Cardiac muscle cell (in vitro differentiated cells and primary cell): ENCODE data around the gene AFAP1L1. TPM values are rescaled to one million over a fixed set of nuclear protein-coding genes. Genes with fewer than 3 reads are reported as not detected.

Source experiments
- DNase-seq, 2 donors: peaks; one replicate each; pipeline versions ENCODE4 v3.0.0 to v3.0.0-alpha.2; 2010 to 2017; ENCODE audit warnings: low read depth in 1 of 2, low spot score in 1 of 2
- H3K27ac ChIP-seq: fragments of 200-600 bp; sonication (generic); 2 replicates; pipeline ENCODE4 v1.5.1; 2016
- H3K27me3 ChIP-seq: fragments of 200-600 bp; sonication (generic); 2 replicates; pipeline ENCODE4 v1.6.0; 2016; ENCODE audit warnings: control low read depth
- H3K36me3 ChIP-seq: fragments of 200-600 bp; sonication (generic); 2 replicates; pipeline ENCODE4 v1.5.1; 2016; ENCODE audit warnings: control low read depth
- H3K4me1 ChIP-seq: fragments of 200-600 bp; sonication (generic); 2 replicates; pipeline ENCODE4 v1.8.1; 2017; ENCODE audit warnings: low read depth, mild to moderate bottlenecking, mixed run types
- H3K4me3 ChIP-seq: fragments of 200-600 bp; sonication (generic); 2 replicates; pipeline ENCODE4 v1.5.1; 2016; ENCODE audit warnings: mild to moderate bottlenecking
- H3K9me3 ChIP-seq: fragments of 200-600 bp; sonication (generic); 2 replicates; pipeline ENCODE4 v1.5.1; 2017; ENCODE audit warnings: low read depth, mild to moderate bottlenecking, control low read depth
- CTCF ChIP-seq: IDR thresholded peaks from 2 replicates; pipeline ENCODE4 v1.5.1; 2012; ENCODE audit warnings: low read depth, mild to moderate bottlenecking, low read length
- polyA plus RNA-seq: library from polyadenylated mRNA; unstranded; fragments of >200 nt; fragmentation: Nextera tagmentation; extraction: Ambion mirVana; gene quantifications from 2 replicates; pipeline ENCODE4 v1.2.1, GENCODE V29; 2016
- total RNA-seq: library from RNA; depleted of rRNA; stranded (reverse); fragments of >200 nt; gene quantifications from 2 replicates; pipeline ENCODE4 v1.2.3, GENCODE V29; 2016

Gene AFAP1L1
- total and polyA plus RNA-seq, 2 experiments from 2014 or later = 24.0 to 39.3 TPM

GRCh38 chr5:149363358-149363757 lies 91.7 kb downstream of the AFAP1L1 start:
- Histone ChIP-seq H3K27me3 (peaks cover 15% of the 10 kb centered on the region), H3K4me1 (no peaks in the 10 kb centered on the region), H3K4me3 (no peak overlapping the region), H3K36me3 (no peaks in the 10 kb centered on the region), H3K27ac (no peak overlapping the region), H3K9me3 (no peaks in the 10 kb centered on the region)
- no peak for TF ChIP-seq CTCF
- DNase-seq = no peak

- H3K9me3 ChIP-seq = no peaks in the 10 kb centered on the region
- no peak for TF ChIP-seq CTCF
- DNase-seq = no peak
These were observed 92.3 kb downstream of the AFAP1L1 start for GRCh38 chr5:149363936-149364335.

GRCh38 chr5:149364719-149365118 lies 93.1 kb downstream of the AFAP1L1 start:
- Histone ChIP-seq H3K4me1 (no peaks in the 10 kb centered on the region), H3K27me3 (peaks cover 4% of the 10 kb centered on the region), H3K4me3 (no peak overlapping the region), H3K36me3 (no peaks in the 10 kb centered on the region), H3K9me3 (no peaks in the 10 kb centered on the region), H3K27ac (no peak overlapping the region)
- no peak for DNase-seq
- no peak for TF ChIP-seq CTCF

More at GRCh38 chr5:149363936-149364335, 92.3 kb downstream of the AFAP1L1 start:
- H3K27me3 ChIP-seq = peaks cover 11% of the 10 kb centered on the region
- no peaks in the 10 kb centered on the region for H3K4me1 ChIP-seq
- no peak overlapping the region for H3K4me3 ChIP-seq
- no peak overlapping the region for H3K27ac ChIP-seq
- no peaks in the 10 kb centered on the region for H3K36me3 ChIP-seq

GRCh38 chr5:149365418-149365817 lies 93.8 kb downstream of the AFAP1L1 start:
- no peaks in the 10 kb centered on the region for H3K9me3 ChIP-seq
- no peak overlapping the region for H3K27ac ChIP-seq
- no peak for DNase-seq
- no peak overlapping the region for H3K4me3 ChIP-seq
- no peaks in the 10 kb centered on the region for H3K27me3 ChIP-seq
- no peaks in the 10 kb centered on the region for H3K36me3 ChIP-seq
- TF ChIP-seq CTCF = no peak
- no peaks in the 10 kb centered on the region for H3K4me1 ChIP-seq

- TF ChIP-seq CTCF = no peak
- H3K27ac ChIP-seq = no peak overlapping the region
- DNase-seq = no peak
- no peaks in the 10 kb centered on the region for H3K36me3 ChIP-seq
- peaks cover 7% of the 10 kb centered on the region for H3K4me1 ChIP-seq
- no peaks in the 10 kb centered on the region for H3K27me3 ChIP-seq
- H3K9me3 ChIP-seq = no peaks in the 10 kb centered on the region
- H3K4me3 ChIP-seq = no peak overlapping the region
These were observed 94.6 kb downstream of the AFAP1L1 start for GRCh38 chr5:149366169-149366729.
